Lung (tissue), 12 donors: ENCODE measurements around the gene IL1RAPL1. TPM values are rescaled to one million over a fixed set of nuclear protein-coding genes. Genes with fewer than 3 reads are reported as not detected.

Source experiments
- ATAC-seq: fragments of 200-7000 bp; cut with Tn5 transposase; one replicate; pipeline ENCODE4 v1.9.1; 2020; ENCODE audit warnings: moderate number of reproducible peaks; ENCODE audit not compliant: insufficient read depth, low FRiP score
- DNase-seq, 3 donors: peaks; one replicate each; pipeline ENCODE4 v3.0.0-alpha.2; 2013 to 2017
- H3K27ac ChIP-seq, 2 donors: one replicate each; pipeline ENCODE4 v1.5.1; 2013; ENCODE audit warnings: mild to moderate bottlenecking in 2 of 2, moderate library complexity in 2 of 2, control low read depth in 1 of 2, inconsistent platforms in 1 of 2, low read depth in 1 of 2, low read length in 1 of 2
- H3K27me3 ChIP-seq, 3 donors: one replicate each; pipeline ENCODE4 v1.5.1; 2013; ENCODE audit warnings: low read length in 2 of 3; ENCODE audit not compliant: control insufficient read depth in 3 of 3, insufficient read depth in 3 of 3
- H3K36me3 ChIP-seq, 4 donors: one replicate each; pipeline ENCODE4 v1.5.1; 2013; ENCODE audit warnings: low read length in 4 of 4, mild to moderate bottlenecking in 1 of 4, moderate library complexity in 1 of 4; ENCODE audit not compliant: control insufficient read depth in 4 of 4, insufficient read depth in 4 of 4
- H3K4me1 ChIP-seq, 5 donors: one replicate each; pipeline ENCODE4 v1.5.1; 2013; ENCODE audit warnings: low read length in 5 of 5, mild to moderate bottlenecking in 2 of 5, moderate library complexity in 1 of 5; ENCODE audit not compliant: control insufficient read depth in 5 of 5, insufficient read depth in 5 of 5
- H3K4me3 ChIP-seq: one replicate; pipeline ENCODE4 v1.5.1; 2013; ENCODE audit warnings: mild to moderate bottlenecking, control low read depth, moderate library complexity
- H3K9ac ChIP-seq, 2 donors: one replicate each; pipeline ENCODE4 v1.5.1; 2013; ENCODE audit warnings: low read length in 2 of 2, control low read depth in 1 of 2; ENCODE audit not compliant: insufficient read depth in 1 of 2
- H3K9me3 ChIP-seq, 4 donors: one replicate each; pipeline ENCODE4 v1.5.1; 2013; ENCODE audit warnings: low read length in 3 of 4, mild to moderate bottlenecking in 1 of 4, moderate library complexity in 1 of 4; ENCODE audit not compliant: control insufficient read depth in 4 of 4, insufficient read depth in 3 of 4
- WGBS, 2 donors: extraction: QIAGEN DNeasy Blood & Tissue Kit; methylation state at CpG; one replicate each; pipeline ENCODE4 v1.1.7; 2013; 5-methylcytosine and 5-hydroxymethylcytosine counted together
- polyA plus RNA-seq, 2 donors: library from polyadenylated mRNA; stranded (reverse); fragments of 200-250 nt; gene quantifications; one replicate each; pipeline ENCODE4 v1.2.1, GENCODE V29; 2013
- total RNA-seq, 2 donors: library from RNA; depleted of rRNA in 1 of 2; stranded (reverse); fragments of >200 nt in 1 of 2; gene quantifications; one replicate each; pipeline ENCODE4 v1.2.1, GENCODE V29; 2014 to 2021
- TF ChIP-seq, protein P1 (sequence below): IDR thresholded peaks from 2 replicates; pipeline ENCODE4 v1.5.1; 2012; ENCODE audit warnings: mild to moderate bottlenecking; ENCODE audit errors: control extremely low read depth, extremely low read depth
- donor health status: control.
- donor health status: control.
- donor health status: Bipolar disorder and iron deficiency.
- donor health status: healthy.
- donor health status: DM: yes; HTN: yes; CAD: no.

The IL1RAPL1 gene
- total and polyA plus RNA-seq, 4 donors, result 2.2 TPM; not detected in 3

DNA sequence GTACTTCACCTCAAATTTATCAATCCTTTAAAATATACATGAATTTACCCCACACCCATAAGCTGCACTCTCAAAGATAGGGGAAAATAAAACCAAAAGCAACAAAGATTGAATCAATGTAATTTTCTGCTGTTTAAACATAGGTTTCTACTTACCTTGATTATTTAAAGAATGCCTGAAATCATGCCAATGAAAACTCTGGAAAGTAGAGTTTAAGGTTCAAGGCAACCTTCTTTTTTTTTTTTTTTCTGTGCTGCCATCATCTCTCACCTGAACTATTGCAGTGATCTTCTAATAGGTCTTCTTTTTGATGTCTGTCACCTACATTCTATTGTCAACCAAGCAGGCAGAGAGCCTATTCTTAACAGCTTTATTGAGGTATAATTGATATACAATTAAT lies 682.1 kb downstream of the IL1RAPL1 start:
- Histone ChIP-seq H3K27ac (no peak overlapping the region), H3K27me3 (peaks cover 0 to 3% (median 0%) of the 10 kb centered on the region in 3 donors), H3K36me3 (no peaks in the 10 kb centered on the region), H3K9me3 (no peaks in the 10 kb centered on the region), H3K4me3 (no peak overlapping the region), H3K4me1 (no peaks in the 10 kb centered on the region), H3K9ac (no peak overlapping the region)
- DNase-seq, result no peak
- ATAC-seq, result no peak
- TF ChIP-seq, protein P1, sequence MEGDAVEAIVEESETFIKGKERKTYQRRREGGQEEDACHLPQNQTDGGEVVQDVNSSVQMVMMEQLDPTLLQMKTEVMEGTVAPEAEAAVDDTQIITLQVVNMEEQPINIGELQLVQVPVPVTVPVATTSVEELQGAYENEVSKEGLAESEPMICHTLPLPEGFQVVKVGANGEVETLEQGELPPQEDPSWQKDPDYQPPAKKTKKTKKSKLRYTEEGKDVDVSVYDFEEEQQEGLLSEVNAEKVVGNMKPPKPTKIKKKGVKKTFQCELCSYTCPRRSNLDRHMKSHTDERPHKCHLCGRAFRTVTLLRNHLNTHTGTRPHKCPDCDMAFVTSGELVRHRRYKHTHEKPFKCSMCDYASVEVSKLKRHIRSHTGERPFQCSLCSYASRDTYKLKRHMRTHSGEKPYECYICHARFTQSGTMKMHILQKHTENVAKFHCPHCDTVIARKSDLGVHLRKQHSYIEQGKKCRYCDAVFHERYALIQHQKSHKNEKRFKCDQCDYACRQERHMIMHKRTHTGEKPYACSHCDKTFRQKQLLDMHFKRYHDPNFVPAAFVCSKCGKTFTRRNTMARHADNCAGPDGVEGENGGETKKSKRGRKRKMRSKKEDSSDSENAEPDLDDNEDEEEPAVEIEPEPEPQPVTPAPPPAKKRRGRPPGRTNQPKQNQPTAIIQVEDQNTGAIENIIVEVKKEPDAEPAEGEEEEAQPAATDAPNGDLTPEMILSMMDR, result no peak

DNA sequence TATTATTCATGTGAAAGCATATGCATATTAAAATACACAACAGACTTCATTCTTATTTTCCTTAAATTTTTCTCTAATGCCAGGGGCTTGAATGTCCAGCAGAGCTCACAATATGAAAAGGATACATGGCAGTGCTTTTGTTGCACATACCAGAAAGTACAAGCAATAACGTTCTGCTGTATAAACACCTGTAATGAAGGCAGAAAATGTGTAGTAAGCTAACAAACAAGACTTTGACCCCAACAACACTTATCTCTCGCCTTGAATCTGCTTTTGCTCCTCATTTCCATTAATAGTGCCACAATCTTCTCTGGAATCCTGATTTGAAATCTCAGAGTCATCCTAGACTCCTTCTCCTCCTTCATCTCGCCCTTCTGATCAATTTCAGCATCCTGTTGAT lies 687.3 kb downstream of the IL1RAPL1 start:
- Histone ChIP-seq H3K27ac (no peak overlapping the region), H3K36me3 (no peaks in the 10 kb centered on the region), H3K4me3 (no peak overlapping the region), H3K9ac (no peak overlapping the region), H3K9me3 (no peaks in the 10 kb centered on the region), H3K27me3 (no peaks in the 10 kb centered on the region), H3K4me1 (no peaks in the 10 kb centered on the region)
- TF ChIP-seq, protein P1, result no peak
- DNase-seq, result no peak
- 38 to 76% methylated on average over 2 to 3 of the region's 3 CpGs for WGBS, 2 donors
- no peak for ATAC-seq

DNA sequence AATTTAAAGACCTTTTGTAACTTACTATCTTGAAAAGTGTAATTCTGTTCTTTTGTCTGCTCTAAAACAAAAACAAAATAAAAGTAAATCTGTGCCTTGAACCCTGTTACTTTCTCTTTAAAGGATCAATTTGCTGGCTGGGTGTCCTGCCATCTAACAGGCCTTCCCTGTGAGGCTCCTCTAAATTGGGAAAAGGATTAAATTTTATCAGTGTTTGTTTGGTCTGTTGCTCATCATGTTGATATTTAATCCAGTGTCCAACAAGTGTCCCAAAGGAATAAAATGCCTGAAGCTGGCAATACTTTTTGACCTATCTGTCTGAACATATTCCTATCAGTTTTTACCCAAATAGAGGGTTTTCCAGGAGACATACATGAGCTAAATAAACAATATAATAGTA lies 688.7 kb downstream of the IL1RAPL1 start:
- no peaks in the 10 kb centered on the region for H3K36me3 ChIP-seq
- H3K4me1 ChIP-seq, result no peaks in the 10 kb centered on the region
- ATAC-seq (no peak), DNase-seq (no peak)
- no peak overlapping the region for H3K9ac ChIP-seq
- H3K27ac ChIP-seq, result no peak overlapping the region
- no peak overlapping the region for H3K4me3 ChIP-seq
- TF ChIP-seq, protein P1, result no peak
- H3K9me3 ChIP-seq, result no peaks in the 10 kb centered on the region
- H3K27me3 ChIP-seq, result no peaks in the 10 kb centered on the region

DNA sequence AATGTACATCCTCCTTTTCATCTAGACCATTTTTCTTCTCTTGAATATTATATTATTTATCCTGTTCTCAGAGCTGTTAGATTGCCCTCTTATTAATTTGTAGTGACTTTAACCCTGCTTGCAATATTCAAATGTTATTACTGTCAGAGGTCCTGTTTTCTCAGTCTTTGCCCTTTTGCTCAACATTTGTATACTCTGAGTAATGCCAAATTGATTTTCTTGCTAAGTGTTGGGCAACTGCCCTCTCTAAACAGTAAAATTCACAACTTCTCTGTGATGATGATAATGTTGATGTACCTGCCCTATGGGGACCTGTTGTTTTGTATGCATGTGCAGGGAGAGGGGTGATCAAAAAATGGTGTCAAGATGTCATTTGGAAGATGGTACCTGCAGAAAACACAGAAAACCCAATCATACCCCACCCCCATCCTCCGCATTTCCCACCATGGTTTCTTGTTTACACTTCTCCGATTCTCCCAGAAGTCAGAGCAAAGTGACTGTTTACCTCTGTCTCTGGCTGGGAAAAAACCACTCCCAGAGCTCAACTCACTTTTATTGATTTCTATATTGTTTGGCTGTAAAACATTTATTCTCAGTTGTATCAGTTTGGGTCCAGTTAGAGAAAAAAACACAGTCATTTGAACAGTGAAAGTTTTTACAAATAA lies 694.0 kb downstream of the IL1RAPL1 start:
- Histone ChIP-seq H3K36me3 (no peaks in the 10 kb centered on the region), H3K27ac (no peak overlapping the region), H3K27me3 (no peaks in the 10 kb centered on the region), H3K9ac (no peak overlapping the region), H3K4me3 (no peak overlapping the region), H3K4me1 (no peaks in the 10 kb centered on the region), H3K9me3 (peaks cover 0 to 8% (median 1%) of the 10 kb centered on the region in 4 donors)
- ATAC-seq, result no peak
- DNase-seq, result no peak
- TF ChIP-seq, protein P1, result no peak
- WGBS, 2 donors, result 82% methylated on average over 2 of the region's 2 CpGs
